ENCODE data around the gene KDM3A.

Gene KDM3A

DNA sequence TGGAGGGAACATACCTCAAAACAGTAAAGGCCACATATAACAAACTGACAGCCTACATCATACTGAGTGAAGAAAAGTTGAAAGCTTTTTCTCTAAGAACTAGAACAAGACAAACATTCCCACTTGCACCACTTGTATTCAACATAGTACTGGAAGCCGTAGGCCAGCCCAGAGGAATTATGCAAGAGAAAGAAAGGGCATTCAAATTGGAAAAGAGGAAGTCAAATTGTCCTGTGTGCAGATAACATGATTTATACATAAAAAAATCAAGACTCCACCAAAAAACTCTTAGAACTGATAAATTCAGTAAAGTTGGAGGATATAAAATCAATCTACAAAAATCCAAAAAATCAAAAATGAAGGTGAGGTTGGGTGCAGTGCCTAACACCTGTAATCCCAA lies 8.0 kb upstream of the KDM3A start:
- no peak for DNase-seq

DNA sequence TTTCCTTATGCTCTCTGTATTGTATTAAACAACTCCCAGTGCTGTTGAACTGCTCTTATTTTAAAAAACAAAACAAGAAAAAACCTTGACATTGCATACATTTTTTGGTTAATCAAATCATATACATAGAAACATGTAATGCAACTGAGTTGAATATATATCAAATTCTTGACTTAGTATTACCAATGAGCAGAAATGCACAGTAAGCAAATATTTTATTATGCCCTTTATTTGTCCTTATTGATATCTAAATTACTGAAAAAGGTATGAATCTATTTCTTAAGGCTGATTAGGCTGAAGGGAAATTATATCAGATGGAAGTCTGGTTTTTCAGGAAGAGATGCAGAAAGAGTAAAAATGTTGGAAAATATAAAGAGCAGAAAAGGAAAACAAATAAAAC lies 6.9 kb upstream of the KDM3A start:
- DNase-seq, result no peak

DNA sequence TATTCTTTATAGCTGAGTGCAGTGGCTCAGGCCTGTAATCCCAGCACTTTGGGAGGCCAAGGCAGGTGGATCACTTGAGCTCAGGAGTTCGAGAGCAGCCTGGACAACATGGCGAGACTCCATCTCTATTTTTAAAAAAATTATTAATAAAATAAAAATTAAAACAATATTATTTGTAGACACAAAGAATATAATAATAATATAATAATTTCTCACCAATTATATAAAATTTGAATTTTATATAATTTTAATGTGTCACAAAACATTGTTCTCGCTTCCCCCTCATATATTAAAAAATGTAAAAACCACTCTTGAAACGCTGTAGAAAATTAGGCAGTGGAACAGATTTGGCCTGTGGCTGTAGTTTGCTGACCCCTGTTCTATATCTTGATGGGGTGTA lies 5.6 kb upstream of the KDM3A start:
- no peak for DNase-seq

DNA sequence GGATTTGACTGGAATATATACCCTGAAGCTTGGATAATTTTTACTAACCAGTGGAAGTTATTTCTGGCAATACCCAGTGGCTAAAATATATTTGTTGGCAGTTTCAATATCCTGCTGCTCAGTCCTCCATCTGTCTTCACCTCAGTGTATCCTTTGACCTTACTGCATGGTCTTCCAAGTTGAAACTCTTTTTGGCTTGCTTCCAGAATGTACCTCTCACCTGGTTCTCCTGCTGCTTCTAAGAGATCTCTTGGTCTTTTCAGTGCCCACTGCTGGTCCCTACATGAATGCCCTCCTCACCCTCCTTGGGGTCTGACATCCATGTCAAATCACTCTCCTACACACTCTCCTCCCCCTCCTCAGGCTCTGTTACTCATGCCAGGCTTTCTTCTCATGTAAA lies 4.8 kb upstream of the KDM3A start:
- no peak for DNase-seq

DNA sequence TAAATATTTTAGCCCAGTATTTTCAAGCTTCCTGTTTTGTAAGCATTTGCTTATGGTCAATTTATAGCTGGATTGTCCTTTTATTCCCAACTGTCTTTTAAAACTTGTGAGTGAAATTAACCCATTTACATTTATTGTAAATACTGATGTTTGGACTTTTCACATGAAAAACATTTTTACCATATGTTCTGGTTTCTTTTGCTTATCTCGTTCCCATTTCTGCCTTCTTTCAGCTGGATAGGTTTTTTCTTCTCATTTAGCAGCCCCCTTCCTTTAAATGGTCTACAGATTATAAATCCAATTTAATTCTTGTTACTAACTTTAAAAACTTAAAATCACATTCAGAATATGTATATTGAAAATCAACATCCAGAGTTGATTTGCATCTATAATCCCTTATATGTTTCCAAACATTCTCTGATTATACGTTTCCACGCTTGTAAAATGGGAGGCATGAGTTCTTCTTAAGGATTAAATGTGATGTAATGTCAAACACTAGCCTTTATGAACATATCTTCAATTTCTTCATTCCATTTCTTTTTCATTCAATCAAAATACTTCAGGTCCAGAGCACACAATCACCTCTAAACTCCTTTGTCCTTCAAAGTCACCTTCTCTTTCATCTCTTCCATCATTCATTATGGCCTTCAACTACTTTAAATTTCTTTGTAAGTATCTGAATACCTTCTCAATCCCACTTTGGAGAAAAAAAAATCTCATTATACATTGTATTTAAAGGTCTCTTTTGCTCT lies 1.1 kb upstream of the KDM3A start:
- DNase-seq, result no peak

DNA sequence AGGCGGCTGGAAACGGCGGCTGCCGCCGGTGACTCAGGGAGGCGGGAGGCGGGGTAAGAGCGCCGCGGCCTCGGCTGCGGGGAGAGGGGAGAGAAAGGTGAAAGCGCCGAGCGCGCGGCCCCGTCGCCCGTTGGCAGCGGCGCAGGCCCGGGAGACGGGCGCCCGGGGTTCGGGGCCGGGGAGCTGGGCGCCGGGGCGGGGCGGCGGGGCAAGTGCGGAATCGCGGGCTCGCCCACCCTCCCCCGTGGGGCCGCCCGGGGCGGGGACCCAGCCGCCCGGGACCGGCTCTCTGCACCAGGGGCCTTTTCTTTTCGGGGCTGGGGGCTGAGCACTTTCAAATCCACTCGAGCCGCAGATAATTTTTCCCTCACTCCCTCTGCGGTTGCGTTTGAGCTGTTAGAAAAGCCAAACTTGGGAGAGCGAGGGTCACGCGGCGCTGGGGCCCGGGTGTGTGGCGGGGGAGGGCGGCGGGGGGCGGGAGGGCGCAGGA lies 266 bp downstream of the KDM3A start:
- no peak for DNase-seq

DNA sequence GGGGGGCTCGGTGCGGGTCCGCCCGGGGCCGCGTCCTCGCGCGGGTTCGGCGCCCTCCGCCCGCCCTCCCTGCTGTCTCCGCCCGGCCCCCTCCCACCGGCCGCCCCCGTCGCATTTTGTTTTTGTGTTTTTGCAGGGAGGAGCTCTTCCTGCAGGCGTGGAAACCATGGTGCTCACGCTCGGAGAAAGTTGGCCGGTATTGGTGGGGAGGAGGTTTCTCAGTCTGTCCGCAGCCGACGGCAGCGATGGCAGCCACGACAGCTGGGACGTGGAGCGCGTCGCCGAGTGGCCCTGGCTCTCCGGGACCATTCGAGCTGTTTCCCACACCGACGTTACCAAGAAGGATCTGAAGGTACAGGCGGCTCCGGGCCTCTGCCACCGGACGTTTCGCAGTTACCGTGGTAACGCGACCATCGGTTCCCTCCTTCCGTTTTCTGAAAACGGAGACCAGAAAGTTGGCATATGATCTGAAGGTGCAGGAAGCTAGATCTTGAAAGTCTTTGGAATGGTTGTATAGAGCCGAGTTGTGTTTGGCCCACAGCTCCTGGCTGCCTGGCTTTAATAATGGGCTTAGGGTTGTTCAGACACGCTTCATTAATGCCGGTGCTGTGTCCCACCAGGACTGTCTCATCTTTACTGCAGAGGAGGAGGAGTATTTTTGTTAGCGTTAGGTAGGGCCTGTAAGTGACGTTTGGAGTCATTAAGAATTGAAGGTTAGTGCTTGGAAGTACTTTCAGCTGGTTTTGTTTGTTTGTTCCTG lies 891 bp downstream of the KDM3A start:
- peak; percentile 71 for DNase-seq

DNA sequence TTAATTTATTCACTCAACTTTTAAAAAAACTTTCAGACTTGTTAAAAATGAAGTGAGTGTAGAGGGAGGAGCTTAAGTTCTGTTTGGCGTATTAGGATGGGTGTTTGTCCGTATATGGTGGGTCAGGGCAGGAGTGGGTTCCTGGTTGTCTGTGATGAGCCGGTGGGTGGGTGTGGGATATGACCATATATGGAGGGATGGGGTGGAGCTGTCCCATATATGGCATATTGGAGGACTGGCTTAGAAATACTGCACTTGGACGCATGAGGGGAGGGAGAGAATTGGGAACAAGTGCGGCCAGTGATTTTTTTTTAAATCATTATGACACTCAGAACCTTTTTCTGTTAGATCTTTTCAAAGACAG lies 1.5 kb downstream of the KDM3A start:
- DNase-seq, result peak; percentile 89

DNA sequence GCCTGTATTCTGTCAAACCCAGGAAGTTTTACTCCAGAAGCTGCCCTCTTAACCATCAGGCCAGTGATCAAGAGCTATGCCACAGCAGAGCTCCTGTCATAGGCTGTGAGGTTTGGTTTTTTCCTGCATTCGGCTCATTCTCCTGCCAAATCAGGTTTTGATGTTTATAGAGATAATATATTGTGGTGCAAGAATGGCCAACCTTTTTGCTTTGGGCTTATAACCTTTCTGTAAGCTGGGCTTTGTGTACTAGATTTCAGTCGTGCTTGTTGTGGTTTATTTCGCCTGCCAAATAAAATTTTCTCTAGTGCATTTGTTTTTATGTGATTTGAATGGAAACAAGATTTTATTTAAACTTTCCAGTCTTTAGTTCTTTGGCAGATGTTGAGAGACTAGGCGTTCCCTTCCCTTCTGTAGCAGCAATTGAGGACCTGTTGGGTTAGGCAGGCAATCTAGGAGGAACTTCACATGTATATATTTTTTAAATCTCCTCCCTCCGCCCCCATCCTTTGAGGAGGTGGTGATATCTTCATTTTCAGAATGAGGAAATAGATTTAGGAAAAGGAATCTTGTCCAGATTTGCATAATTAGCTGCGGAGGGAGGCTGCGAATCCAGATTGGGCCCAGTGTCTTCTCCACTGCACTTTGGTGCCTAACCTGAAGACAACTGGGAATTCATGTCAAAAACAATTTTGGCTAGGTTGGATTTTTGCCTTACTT lies 2.6 kb downstream of the KDM3A start:
- no peak for DNase-seq

DNA sequence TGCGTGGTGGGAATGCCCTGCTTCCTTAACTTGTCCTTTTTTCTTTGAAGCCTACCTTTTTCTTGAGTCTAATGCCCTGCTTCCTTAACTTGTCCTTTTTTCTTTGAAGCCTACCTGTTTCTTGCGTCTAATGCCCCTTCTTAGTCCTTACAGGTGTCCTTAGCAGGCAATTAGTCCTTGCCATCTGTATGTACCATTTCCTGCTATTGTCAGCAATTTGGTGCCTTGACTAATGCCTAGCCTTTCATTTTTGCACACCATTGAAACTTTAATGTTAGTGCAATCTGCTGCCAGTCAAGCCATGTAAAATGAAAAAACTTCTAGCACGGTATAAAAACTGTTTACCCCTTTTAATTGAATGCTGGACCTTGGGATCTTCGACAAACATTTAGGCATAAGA lies 4.3 kb downstream of the KDM3A start:
- DNase-seq, result no peak

DNA sequence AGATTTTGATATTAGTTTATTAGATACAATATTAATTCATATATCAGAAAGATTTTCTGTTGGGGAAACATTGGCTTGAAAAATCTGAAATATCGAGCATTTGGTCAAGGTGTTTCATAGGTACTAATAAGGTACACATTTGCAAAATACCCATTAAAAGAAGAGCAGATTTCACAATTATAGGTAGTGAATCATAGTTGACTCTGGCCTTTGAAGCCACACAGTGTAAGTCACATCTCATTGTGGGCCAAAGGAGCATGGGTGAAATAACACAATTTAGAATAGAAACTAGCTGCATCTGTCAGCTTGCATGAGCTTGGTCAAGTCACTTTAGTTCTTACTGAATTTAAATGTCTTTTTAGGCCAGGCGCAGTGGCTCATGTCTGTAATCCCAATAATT lies 4.9 kb downstream of the KDM3A start:
- DNase-seq, result no peak

DNA sequence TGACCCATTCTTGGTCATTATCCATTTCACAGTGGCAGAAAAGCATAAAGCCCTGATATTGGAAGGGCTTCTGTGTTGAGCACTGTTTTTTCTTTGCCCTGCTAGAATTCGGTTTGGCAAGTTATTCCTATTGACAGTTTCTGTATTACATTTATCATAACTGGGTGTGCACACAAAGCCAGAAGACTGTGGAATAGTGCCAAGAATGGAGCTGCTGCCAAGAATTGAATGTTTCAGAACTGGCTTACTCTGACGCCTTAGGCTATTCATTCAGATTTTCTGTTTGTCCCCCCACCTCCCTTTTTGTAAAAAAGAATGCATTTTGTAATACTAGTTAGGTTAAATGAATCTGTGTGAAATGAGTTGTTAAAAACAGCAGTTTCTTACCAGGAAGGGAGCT lies 12.7 kb downstream of the KDM3A start:
- no peak for DNase-seq

DNA sequence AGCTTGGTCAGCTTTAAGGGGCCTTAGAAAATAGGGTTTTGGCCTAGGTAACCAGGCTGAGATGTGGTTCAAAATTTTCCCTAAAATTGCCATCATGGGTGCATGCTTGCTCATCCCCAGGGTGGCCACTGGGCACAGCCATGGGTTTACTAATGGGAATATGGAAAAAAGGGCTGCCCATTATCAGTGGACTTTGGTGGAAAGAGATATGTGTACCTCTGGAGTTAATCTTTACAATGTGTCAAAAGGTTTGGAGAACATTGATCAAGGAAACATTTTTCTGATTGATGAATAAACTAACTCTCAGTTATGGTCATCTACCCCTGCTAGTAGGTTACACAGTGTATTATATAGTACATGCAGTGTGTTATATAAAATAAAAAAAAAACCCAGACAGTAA lies 13.1 kb downstream of the KDM3A start:
- DNase-seq, result no peak

DNA sequence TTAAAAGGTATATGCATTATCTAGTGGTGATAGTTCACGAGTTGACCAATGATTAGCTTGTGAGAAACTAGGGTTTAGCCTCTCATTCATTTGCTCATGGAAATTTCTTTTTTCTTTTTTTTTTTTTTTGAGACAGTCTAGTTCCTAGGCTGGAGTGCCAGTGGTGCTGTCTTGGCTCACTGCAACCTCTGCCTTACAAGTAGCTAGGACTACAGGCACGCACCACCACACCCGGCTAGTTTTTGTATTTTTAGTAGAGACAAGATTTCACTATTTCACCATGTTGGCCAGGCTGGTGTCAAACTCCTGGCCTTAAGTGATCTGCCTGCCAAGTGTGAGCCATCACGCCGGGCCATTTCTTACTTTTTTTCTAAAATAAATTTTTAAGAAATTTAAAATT lies 14.0 kb downstream of the KDM3A start:
- no peak for DNase-seq

DNA sequence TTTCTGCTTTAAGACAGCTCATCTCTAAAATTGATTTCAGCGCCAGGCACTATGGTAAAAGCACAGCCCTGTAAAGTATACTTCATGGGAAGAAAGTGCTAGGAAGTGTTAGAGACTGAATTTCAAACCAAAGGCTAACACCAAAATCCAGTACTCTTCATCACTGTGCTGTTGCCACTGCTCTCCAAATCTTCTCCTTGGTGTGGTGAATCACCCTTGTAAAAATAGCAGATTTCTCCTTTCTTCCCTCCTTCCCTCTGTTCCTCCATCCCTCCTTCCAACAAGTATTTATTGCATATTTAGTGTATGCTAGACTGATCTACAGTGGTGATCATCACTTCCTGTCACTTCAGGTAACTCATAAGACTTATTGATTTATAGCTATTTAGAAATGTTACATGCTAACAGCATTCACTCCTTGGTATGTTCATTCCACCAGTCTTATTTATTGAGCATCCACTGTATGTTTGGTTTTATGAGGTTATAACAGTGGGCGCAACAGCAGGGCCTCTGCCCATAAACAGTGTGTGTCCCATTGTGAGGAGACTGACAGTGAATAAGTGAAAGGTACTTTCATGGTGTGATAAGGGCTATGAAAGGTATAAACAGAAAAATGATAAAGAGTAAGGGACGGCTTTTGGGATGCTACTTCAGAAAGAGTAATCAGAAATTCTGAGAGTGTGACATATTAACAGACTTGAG lies 20.0 kb downstream of the KDM3A start:
- DNase-seq, result no peak

DNA sequence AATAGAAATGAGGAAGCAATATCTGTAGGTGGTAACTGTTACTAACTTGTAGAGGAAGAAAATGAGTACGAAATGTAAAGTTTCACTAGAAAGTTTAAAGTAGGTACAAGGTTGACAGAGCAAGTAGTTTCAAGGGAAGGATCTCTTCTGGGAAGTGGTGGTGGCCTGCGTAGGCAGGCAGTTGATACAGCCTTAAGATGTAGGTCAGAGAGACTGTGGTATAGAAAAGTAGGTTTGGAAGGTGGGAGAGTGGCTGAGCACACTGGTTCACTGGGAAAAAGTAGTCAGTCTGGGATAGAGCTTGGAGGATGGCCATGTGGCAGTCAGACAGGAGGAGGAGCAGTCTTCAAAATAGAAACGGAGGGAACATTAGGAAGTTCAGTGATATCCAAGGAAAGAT lies 23.5 kb downstream of the KDM3A start:
- DNase-seq, result no peak

DNA sequence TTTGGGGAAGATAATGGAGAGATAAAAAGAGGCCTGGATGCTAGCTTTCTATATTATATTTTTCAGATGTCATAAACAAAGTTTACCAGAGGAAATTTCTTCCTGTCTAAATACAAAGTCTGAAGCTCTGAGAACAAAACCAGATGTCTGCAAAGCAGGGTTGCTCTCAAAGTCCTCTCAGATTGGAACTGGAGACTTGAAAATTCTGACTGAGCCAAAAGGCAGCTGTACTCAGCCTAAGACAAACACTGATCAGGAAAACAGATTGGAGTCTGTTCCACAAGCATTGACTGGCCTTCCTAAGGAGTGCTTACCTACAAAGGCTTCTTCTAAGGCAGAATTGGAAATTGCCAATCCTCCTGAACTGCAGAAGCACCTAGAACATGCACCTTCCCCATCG lies 25.1 kb downstream of the KDM3A start:
- no peak for DNase-seq

DNA sequence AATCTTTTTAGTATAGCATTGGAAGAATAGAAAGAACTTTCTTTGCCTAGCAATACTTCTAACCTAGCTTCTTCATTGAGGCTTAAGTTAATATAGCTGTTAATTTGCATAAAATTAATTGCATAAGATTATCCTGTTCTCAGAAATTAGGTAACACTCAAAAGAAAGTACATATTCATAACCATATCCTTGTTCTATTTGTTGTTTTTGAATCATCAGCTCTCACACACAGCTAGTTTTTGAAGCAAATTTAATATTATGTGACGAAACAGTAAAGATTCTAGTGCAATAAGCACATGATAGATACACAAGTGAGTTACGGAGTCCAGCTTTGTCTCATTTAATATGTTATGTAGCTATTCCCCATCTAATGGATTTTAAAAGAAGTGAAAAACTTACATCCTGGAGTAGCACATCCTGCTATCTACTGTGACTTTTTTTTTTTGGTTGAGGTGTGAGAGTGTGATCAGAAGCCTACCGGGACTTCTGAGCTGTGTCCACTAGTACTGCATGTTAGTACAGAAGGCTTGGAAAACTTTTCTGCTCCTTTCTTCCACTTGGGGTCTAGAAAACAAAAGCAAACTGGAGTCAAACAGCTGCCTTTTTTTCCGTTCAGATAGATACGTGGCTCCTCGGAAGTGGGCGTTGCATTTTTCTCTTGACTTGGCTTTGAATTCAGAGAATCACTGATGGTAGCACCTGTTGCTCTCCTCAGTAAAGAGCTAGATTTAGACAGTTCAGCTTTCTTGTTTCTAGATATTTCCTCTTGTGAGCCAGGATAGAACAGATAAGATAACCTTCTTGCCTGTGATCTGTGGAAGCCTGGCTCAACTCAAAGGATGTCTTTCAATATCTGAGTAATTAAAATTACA lies 27.2 kb downstream of the KDM3A start:
- no peak for DNase-seq

DNA sequence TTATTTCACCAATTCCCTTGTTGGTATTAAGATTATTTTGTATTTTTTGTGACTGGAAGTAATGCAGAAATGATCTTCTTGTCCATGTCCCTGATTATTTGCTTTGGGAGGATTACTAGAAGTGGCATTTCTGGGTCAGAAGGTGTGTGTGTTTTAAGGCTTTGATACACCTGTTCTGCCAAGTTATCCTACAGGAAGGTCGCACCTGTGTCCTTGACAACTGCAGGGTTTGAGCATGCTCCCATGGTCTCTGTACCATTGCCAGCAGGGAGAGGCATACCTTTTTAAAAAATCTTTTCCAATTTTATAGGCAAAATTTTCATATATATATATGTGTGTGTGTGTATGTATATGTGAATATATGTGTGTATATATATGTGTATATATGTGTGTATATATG lies 29.7 kb downstream of the KDM3A start:
- no peak for DNase-seq

DNA sequence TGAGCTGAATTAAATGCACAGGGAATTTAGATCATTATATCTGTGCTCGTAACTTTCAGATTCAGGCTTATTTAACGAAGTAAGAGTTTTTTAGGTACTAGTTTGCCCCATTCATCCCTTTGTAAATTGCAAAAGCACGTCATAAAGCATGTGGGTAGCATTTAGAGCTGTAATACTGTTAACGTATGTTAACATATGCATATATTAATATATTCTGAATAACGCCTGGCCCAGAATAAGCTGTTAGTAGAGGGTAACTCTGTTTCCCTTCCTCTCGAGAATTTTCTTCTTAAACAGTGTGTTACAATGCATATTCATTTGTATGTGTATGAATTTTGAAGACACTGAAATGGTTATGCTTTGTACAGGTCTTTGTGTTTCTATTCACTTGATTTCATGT lies 30.5 kb downstream of the KDM3A start:
- no peak for DNase-seq

DNA sequence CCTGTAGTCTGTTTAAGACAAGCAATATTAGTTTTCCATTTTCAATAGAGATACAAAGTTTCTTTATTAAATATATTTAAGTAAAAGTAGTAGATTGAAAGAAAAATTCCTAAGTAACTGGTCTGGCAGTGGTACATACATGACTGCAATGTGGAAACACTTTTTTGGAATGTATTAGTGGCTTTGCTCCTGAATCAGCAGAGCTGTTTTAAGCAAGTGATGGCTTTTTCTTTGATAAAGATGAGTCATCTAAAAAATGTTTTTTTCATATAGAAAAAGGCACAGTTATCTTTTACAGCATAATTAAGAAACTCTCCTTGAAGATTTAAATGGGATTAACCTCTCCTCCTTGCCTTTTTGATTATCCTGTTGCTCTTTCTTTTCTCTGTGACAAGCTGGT lies 34.9 kb downstream of the KDM3A start:
- DNase-seq, result no peak

DNA sequence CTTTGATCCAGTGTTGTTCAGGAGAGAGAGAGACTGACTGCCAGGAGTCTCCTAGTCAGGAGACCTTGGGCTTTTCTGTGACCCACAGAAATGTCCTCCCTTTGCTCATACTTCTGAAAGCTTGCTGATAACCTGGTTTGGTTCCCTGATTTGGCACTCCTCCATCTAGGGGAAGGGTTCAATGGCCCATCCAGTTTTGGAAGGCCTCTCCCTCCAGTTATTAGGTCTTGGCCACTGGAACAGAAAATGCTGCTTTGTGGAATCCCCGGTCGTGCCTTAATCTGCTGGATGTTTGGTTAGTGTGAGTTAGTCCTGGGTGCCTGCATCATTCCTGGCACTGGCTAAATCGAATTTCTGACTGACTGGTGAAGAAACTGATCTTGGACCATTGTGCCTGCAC lies 35.7 kb downstream of the KDM3A start:
- DNase-seq, result no peak
